RPMI7951 (cell line): ENCODE measurements around the gene SLC6A17. TPM values are rescaled to one million over a fixed set of nuclear protein-coding genes. Genes with fewer than 3 reads are reported as not detected.

Source experiments
- DNase-seq: peaks from one replicate; pipeline ENCODE4 v3.0.0-alpha.2; 2012; ENCODE audit warnings: low read depth
- total RNA-seq: library from RNA; depleted of rRNA; stranded (reverse); fragments of >200 nt; shearing (Covaris generic); gene quantifications from 2 replicates; pipeline ENCODE4 v1.2.3, GENCODE V29; 2014

The SLC6A17 gene
- total RNA-seq, 1 experiment from 2014 or later, result 1.2 TPM

DNA sequence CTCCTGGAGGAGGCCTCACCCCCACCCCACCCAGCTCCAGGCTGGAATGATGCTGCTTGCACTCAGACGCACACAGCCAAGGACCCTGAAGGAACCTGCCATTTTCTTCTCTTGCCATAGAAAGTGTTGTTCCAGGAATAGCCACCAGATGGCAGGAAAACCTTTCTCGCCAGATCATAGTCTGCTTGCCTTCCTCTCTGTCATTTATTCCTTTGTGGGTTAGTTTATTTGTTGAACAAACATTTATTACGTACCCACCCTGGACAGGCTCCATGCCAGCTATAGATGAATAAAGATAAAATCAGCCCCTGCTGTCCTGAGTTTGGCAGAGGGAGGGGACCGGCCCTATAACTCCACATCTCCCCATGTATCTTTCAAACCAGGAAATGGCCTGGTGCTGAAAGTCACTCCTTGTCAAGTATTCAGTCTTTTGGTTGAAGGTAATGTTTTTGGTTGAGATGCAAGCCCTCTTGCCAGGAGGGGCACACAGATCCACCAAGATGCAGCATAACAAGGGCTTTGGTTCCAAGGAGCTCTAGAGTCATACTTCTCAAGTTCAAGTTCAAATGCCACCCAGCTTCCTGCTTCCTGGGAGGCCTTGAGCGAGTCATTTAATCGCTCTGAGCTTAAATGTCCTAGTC is 52.8 kb downstream of the SLC6A17 start:
- peak; percentile 60 for DNase-seq

DNA sequence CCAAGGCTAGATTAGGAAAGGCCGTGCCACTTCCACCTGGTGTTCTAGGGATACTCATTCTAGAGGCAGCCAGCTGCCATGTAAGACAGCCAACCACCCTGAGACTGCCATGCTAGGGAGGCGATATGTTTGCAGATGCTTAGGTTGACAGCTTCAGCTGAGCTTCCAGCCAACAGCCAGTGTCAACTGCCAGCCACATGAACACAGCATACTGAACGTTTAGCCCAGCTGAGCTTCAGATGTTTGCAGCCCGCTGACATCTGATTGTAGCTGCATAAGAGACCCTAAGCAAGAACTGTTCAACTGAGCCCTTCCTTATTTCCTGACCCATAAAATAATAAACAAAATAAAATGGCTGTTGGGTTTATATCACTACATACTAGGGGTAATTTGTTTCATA is 54.9 kb downstream of the SLC6A17 start:
- no peak for DNase-seq

DNA sequence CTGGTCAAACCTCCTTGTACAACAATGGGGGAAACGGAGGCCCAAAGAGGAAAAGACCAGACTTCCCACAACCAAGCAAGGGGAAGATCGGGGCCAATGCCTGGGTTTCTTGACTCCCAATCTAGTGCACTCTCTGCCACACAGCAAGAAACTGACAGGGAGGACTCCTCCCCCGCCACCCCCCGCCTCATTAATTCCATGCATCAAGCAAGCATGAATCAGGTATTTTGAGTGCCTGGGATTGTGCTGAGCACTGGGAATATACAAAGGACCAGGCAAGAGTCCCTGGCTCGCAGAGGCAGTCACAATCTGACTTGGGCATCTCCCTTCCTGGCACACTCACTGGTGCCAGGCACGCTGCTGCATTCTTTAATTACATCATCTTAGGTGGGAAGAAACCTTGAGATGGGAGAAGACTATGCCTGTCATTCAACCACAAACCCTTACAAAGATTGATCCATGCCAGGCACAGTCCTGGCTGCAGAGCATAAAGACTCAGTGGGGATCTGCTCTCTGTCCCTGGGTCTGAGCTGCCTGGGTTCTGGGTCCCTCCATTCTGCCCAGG is 55.4 kb downstream of the SLC6A17 start:
- DNase-seq, result no peak

DNA sequence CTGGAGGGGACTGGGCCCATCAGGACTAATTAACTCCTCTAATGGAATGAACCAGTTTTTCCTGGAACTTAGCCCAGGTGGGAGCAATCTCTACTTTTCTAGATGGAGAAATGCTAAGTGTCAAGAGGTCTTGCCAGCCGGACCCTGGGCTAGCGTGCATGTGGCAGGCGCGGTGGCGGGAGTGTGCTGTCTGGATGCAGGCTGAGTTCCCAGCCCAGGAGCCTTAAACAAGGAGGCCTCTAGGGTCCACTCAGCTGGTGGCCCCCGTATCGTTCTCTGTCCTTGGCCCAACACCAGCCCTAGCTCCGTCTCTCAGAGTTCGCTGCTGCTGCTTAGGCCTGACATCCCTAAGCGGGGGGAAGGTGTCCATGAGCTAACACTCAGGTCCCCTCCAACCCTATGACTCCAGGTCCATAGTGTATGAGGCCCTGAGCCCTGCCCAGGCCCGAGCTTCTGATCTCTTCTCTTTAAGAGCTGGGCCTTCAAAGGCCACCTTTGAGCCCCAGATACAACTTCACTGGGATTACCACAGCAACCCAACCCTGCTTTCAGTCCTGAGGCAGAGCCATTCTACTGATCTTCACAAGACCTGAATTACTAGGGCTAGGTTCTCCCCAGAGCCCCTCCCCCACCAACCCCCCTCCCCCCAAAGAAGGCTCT is 56.1 kb downstream of the SLC6A17 start:
- no peak for DNase-seq

DNA sequence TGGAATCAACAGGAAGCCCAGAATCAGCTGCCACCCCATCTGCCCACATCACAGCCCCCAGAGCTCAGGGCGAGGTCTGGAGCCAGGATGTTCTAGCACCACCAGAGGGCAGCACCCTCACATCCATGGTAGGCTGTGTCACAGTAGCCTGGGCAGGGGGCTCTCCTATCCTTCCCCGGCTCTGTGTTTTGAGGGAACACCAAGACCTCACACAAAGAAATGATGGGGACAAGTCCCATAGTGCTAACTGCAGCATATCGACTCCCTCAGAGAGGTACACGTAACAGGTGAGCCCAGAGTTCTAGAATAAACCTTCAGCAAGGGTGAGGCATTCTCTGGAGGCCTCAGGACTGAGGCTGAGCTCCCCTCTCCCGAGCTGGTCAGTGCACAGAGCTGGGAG is 57.5 kb downstream of the SLC6A17 start:
- DNase-seq, result peak; percentile 41

DNA sequence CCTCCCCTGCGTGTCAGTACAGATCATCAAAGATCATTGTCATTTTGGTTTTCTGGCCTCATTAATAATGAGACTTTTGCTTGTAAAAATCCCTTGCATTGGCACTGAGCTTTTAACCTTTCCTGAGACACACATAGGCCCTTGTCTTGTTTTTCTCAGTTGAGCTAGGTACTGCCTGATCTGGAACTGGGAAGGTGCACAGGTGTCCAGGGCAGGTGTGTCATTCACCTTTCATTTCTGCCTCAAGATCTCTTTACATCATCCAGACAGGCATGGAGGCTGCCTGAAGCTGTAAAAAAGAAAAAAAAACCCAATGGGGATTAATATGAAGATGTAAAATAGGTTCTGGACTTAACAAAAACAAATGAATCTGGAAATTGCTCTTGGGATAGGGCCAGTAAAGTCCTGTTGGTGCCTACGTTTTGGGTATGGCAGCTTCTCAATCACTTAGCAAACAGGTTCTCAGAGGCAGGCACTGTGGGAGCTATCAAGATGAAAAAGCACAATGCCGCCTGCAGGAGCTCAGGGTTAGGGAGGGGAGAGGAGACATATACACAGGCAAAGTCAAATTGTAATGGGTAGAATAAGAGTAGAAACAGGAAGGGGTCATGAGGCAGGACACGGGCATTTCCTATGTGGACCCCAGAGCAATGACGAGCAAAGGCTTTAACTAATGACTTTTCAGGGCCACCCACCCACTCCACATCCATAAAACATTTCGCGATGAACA is 58.8 kb downstream of the SLC6A17 start:
- DNase-seq, result no peak

DNA sequence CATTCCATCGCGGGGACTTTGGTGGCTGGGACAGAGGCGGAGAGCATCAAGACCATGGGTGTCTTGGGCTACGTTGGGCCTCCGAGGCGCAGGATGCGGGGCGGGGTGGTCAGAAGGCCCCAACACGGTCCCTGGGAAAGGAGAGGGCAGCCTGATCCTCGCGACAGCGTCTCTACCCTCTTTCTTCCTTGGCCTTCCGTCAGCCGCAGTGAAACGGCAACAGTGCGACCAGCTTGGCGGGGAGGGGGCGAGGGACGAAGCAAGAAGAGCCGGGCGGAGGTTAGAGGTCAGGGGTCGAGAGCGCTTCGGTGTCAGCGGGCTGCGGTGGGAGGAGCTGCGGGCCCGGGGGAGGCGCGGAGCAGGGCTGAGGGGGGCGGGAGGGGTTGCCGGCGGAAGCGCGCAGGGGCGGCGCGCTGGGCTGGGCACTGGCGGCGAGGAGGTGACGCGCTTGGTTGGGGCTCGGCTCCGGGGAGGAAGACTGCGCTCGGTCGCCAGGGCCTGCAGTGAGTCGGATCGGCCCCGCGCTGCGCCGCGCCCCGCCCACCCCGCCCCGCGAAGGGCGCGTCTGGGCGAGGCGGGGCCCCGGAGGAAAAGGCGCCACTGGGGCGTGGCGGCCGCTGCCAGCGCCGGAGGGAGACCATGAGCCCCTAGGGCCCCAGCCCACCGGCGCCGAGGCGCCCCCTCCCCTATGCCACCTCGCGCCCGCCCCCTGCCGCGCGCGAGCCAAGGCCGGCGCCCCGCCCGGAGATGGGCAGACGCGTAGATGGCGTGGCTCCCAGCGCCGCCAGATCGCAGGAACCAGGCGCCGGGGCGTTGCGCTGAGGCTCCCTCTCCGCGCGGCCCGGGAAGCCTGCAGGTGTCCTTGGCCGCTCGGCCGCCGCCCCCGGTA is 59.7 kb downstream of the SLC6A17 start, which contains the start of gene KCNC4:
Gene KCNC4, plus strand, starts transcription at position 600 of the 889 bp plus-strand sequence. CDS start 1,186 bp downstream, outside the sequence.
- peak; percentile 85 for DNase-seq

DNA sequence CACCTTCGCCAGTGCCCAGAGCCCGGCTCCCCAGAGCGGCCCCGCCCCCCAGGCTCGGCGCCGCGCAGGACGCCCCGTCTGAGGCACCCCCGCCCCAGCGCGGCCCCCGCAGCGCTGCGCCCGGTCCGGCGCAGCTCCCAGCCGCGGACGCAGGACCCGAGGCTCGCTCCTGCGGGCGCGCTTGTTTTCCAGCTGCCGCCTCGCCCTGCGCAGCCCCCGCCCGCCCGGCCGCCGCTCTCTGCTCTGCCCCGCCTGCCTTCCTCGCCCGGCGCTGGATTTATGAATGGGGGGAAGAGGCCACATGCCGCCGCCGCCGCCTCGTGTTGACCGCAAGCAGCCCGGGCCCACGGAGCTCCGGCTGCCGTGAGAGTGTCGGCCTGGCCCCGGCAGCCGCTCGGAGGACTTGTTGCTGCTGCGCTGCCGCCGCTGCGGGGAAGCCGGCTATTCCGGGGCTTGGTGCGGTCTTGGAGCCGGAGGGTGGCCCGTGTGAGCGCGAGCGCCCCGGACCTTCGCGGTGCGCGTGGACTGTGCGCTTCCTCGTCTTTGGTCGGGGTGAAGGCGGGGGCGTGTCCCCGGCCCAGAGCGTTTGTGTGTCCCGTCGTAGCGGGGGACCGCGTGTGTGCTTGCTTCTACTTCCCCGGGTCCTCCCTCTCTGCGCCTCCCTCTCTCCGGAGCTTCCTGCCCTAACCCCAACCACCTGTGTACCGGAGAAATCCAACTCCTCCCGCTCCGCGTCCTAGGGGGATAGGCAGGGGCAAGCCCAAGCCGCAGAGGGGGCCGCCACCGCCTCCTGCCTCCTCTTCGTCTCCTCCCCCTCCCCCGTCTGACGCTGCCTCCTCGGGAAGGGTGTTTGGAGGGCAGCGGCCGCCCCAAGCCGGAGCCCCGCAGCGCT is 60.6 kb downstream of the SLC6A17 start:
- DNase-seq, result peak; percentile 36

DNA sequence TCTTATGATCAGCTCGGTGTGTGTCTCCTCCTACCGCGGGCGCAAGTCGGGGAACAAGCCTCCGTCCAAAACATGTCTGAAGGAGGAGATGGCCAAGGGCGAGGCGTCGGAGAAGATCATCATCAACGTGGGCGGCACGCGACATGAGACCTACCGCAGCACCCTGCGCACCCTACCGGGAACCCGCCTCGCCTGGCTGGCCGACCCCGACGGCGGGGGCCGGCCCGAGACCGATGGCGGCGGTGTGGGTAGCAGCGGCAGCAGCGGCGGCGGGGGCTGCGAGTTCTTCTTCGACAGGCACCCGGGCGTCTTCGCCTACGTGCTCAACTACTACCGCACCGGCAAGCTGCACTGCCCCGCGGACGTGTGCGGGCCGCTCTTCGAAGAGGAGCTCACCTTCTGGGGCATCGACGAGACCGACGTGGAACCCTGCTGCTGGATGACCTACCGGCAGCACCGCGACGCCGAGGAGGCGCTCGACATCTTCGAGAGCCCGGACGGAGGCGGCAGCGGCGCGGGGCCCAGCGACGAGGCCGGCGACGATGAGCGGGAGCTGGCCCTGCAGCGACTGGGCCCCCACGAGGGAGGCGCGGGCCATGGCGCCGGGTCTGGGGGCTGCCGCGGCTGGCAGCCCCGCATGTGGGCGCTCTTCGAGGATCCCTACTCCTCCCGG is 61.3 kb downstream of the SLC6A17 start:
- no peak for DNase-seq

DNA sequence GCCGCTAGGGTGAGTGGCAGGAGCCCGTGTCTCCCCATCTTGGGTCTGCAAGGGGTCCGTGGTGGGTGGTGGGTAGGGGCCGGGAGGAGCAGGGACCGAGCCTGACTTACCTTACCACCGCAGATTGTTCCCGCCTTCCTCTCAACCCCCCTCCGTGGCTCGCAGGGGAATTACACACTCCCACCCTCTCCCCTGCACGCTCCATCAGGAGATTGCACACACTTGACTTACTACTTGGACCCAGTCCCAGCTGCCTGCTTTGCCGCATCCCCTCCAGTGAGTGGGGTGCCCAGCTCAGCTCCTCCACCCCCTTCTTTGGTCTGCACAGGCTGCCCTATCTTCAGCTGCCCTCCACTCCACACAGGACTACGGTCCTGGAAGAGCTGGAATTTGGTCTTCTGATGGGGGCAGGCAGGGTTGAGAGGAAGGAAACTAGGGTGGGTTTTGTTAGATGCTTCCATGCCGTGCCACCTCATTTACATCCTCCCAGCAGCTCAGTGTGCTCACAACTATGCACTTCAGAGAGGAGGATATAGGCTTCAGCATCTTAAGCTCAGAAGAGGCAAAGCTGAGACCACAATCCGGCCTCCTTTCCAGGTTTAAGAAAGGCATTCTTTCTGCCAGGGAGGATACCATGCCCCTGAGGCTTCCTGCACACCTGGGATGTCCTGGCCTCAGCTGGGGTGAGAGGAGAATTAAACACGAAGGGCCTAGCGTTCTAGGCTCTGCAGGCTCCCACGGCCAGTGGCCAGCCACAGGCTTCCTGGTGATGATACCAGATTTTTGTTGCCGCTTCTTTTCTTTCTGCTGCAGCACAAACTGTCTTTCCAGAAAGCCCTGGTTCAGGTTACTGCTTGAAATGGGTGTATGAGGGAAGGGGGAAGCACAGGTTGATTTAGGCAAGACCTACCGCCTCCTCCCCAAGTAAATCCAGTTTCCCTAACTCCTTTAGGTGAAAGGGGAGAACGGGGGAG is 62.2 kb downstream of the SLC6A17 start:
- DNase-seq, result no peak

DNA sequence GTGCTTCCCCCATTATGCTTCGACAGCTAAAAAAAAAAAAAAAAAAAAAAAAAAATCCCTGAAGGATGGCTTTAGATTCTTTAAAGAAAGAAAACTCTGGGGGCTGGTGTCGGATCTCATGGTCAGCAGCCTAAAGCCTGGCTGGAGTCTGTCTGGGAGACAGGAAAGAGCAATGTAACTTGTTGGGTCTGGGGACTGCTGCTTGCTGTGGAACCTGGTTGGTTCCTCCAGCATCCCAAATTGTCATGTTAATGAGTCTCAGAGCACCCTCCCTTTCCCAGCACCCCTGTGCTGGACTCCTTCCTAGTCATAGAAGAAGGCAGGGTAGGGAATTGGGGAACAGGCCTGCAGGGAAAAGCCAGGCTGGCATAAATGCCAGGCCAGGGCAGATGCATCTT is 62.8 kb downstream of the SLC6A17 start:
- DNase-seq, result no peak

DNA sequence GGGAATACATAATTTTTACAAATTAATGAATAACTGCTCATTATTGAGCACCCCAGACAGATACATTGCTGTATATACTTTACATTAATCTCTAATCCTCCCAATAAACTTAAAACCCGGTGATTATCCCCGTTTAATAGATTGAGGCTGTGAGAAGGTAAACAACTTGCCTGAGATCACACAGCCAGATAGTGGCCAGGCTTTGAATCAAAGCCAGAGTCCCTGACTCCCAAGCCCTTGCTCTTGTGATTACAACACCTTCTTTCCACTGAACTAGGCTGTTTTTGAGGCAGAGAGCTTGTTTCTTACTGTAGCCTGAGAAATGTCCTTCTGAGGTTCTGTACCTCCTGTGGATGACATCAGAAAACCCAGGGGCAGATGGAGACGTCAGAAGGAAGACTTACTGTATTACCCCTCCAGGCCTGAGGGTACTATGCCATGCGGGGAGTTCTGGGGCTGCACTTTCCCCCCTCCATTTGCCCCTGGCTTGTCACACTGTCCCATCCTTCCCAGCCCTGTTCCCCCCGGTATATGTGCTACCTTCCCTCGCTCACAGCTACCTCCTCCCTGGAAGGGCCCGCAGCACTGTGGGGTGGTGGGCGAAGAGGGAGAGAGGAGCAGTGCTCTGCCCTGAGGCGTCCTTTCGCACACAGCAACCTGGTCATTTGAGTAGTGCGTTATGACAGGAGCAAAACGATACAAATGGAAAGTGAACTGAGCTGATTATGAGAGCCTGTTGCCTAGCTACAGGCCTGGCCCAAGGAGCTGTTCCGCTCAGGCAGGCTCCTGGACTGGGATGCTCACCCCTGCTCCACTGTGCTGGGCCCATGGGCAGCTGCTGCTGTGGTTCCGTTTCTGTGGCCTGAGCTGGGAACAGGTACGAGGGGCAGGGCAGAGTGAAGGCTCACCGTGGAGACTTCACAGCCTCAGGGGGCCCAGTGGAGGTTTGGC is 64.4 kb downstream of the SLC6A17 start:
- no peak for DNase-seq

DNA sequence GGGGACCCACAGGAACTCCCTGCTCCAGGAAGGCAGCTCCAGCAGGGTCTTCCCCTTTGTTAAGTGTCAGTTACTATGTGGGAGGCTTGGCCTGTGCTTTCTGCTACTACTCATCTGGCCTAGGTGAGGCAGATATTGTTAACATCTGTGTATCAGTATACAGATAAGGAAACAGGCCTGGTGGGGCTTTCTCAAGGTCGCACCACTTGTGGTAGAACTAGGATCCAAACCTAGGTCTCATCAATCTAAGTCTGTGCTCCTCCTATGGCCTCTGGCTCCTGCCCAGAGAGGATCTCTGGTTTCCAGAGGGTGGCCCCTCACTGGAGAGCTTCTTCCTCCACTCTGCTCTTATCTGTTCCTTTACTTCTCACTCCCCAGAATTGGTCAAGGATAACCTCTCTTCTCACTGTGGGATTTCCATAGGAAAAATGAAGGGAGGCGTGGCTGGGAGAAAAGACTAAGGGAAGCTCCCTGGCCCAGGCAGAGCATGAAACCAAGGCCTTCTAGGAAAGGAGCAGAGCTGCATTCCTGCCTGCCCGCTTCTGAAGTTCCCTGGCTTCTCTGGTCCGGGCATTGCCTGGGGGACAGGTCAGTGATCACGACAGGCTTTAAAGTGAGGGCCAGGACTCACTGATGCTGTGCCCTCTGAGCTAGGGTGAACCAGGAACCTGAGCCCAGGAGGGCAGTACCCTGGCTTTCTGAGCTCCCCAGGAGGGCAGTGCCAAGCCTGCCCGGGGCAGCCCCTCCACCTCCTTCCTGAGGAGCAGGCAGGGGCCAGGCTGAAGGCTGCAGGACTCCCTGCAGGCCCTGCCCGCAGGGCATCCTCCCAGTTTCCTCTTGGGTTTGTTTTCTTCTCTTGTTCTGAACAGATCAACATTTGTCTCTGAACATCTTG is 65.6 kb downstream of the SLC6A17 start:
- DNase-seq, result no peak

DNA sequence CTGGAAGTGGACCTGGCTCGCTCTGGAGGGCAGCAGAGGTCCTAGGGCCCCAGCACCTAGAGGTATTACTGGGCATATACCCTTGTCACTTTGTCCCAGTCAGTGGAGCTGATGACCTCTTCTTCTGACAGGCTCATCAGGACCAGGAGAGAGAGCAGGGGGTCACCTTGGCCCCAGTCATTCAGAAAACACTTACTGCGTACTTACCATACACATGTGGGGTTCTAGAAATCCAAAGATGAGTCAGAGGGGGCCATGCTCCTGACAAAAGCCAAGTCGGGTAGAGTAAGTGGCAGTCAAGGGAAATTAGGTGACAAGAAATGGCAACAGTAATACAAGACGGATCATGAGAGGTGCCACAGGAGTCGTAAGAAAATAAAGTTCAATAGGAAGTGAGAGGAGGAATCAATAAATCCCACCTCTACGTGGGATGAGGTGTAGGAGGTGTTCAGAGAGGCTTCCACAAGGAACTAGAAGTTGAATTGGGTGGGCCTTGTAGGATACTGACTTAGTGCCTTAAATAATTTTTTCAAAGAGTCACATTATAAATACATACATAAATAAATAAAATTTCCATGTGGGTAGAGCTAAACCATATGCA is 66.7 kb downstream of the SLC6A17 start:
- no peak for DNase-seq

DNA sequence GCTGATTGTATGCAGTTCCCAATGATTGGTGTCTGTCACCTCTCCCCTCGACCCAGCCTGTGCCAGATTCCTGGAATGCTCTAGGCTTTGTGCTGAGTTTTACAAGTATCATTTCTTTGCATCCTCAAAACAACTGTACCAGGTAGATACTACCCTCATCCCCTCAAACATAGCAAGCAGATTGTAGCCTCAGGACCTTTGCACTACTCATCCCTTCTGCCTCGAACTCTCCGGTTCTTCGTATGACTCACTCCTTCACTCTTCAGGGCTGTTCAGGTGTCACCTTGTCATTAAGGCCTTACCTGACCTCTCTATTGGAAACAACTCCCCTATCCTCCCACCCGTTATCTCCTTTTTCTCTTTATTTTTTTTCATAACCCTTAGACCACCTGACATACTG is 67.8 kb downstream of the SLC6A17 start:
- DNase-seq, result no peak

DNA sequence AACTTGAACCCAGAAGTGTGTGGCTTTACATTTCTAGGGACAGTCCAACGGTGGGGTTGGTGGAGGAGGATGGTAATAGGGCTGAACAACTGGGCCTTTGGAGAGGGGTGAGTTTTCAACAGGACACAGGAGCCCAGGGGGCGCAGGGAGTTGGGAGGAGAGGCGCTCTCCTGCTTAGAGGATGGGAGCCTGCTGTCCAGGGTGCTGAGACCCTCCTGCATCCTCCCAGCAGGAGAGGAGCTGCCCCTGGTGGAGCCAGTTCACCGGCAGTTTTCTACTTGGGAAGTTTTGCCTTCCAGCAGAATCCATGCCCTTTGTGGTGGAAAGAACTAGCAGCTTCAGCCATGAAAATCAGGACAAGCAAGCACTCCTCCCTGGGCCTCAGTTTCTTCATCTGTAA is 68.4 kb downstream of the SLC6A17 start:
- no peak for DNase-seq
